ENCODE results near the gene ADAMTSL1.

DNA sequence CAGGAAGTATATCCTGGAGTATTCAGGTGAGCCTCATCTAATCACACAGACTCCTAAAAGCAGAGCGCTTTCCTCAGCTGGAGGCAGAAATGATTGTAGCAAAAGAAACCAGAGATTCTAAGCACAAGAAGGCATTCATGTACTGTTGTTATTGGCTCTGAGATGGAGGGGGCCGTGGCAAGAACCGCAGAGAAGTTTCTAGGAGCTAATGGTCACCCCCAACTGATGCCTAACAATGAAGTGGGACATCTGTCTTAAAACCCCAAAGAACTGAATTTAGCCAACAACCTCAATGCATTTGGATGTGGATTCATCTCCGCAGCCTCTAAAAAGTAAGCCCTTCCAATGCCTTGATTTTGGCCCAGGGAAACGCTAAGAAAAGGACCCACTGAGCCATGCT, 76.3 kb downstream of the ADAMTSL1 start:
- TF ChIP-seq, protein P1, sequence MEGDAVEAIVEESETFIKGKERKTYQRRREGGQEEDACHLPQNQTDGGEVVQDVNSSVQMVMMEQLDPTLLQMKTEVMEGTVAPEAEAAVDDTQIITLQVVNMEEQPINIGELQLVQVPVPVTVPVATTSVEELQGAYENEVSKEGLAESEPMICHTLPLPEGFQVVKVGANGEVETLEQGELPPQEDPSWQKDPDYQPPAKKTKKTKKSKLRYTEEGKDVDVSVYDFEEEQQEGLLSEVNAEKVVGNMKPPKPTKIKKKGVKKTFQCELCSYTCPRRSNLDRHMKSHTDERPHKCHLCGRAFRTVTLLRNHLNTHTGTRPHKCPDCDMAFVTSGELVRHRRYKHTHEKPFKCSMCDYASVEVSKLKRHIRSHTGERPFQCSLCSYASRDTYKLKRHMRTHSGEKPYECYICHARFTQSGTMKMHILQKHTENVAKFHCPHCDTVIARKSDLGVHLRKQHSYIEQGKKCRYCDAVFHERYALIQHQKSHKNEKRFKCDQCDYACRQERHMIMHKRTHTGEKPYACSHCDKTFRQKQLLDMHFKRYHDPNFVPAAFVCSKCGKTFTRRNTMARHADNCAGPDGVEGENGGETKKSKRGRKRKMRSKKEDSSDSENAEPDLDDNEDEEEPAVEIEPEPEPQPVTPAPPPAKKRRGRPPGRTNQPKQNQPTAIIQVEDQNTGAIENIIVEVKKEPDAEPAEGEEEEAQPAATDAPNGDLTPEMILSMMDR (IDR thresholded peaks at IDR 0.05) = no peak
- no peak for TF ChIP-seq POLR2A (IDR thresholded peaks at IDR 0.05)
